Measurements from ENCODE around the gene PPP2R5D.

DNA sequence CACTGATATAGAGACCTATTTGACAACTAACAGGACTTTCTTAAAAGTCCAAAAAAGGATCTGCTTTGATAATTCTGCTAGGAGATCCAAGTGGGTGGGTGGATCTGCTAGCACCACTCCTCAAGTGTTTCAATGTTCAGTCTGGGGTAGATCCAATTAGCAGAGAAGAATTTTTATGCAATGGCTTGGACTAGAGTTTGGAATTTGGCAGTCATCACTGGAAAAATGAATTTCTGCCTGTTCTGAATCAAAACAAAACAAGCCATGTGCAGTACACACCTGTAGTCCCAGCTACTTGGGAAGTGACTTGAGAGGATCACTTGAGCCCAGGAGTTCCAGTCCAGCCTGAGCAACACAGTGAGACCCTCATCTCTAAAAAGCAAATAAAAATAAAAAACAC is 36.4 kb upstream of the PPP2R5D start:
- TF ChIP-seq, protein P1, sequence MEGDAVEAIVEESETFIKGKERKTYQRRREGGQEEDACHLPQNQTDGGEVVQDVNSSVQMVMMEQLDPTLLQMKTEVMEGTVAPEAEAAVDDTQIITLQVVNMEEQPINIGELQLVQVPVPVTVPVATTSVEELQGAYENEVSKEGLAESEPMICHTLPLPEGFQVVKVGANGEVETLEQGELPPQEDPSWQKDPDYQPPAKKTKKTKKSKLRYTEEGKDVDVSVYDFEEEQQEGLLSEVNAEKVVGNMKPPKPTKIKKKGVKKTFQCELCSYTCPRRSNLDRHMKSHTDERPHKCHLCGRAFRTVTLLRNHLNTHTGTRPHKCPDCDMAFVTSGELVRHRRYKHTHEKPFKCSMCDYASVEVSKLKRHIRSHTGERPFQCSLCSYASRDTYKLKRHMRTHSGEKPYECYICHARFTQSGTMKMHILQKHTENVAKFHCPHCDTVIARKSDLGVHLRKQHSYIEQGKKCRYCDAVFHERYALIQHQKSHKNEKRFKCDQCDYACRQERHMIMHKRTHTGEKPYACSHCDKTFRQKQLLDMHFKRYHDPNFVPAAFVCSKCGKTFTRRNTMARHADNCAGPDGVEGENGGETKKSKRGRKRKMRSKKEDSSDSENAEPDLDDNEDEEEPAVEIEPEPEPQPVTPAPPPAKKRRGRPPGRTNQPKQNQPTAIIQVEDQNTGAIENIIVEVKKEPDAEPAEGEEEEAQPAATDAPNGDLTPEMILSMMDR (IDR thresholded peaks at IDR 0.05): no peak
- TF ChIP-seq POLR2AphosphoS5 (IDR thresholded peaks at IDR 0.05) (no peak), EP300 (IDR thresholded peaks at IDR 0.05; ENCODE audit: low read depth) (no peak), POLR2A (IDR thresholded peaks at IDR 0.05) (no peak)
